C4-2B (cell line): ENCODE measurements around the gene PIK3C2G.

Experiments used
- ZFX ChIP-seq: fragments of 450-650 bp; IDR thresholded peaks from 2 replicates; pipeline ENCODE4 v1.6.1; 2017
- TF ChIP-seq, protein P1 (sequence below): fragments of 450-650 bp; conservative IDR thresholded peaks from 2 replicates; pipeline ENCODE4 v1.5.1; 2017; ENCODE audit warnings: mild to moderate bottlenecking

DNA sequence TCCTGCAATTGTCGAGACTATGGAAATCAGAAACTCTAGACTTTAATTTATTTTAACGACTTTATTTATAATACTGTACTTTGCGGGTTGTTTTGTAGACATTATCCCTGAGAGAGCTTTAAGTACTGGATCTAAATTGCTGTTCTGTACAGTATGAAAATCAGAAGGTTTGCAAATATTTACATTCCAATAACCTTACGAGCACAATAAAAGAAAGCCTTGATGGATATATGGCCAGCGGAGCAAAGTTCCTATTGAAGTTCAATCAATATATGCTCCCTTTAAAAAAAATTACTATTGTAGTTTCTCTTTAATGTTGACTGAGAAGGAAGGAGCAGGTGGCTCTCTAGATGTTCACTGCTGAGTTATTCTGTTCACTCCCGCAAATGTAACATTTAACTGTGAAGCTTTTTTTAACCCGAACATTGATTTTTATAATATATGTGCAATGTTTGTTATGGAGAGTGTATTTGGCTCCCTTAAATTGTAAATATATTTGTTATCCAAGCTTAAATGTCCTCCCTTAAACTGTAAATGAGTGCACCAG, 241.2 kb downstream of the PIK3C2G start:
- TF ChIP-seq, protein P1, sequence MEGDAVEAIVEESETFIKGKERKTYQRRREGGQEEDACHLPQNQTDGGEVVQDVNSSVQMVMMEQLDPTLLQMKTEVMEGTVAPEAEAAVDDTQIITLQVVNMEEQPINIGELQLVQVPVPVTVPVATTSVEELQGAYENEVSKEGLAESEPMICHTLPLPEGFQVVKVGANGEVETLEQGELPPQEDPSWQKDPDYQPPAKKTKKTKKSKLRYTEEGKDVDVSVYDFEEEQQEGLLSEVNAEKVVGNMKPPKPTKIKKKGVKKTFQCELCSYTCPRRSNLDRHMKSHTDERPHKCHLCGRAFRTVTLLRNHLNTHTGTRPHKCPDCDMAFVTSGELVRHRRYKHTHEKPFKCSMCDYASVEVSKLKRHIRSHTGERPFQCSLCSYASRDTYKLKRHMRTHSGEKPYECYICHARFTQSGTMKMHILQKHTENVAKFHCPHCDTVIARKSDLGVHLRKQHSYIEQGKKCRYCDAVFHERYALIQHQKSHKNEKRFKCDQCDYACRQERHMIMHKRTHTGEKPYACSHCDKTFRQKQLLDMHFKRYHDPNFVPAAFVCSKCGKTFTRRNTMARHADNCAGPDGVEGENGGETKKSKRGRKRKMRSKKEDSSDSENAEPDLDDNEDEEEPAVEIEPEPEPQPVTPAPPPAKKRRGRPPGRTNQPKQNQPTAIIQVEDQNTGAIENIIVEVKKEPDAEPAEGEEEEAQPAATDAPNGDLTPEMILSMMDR: no peak
- TF ChIP-seq ZFX: no peak
